Stimulated activated CD8-positive, alpha-beta memory T cell treated with anti-CD3 and anti-CD28 coated beads, Interleukin-15, amount 100 ng/mL, for 1 hour (primary cell): ENCODE measurements around the gene BCR.

Experiments used
- DNase-seq: peaks from one replicate; pipeline ENCODE4 v3.0.0-alpha.2; 2020; ENCODE audit warnings: low read depth

Gene BCR

GRCh38 chr22:23199159-23199558 lies 18.9 kb downstream of the BCR start:
- DNase-seq, result no peak

GRCh38 chr22:23200898-23201297 lies 20.6 kb downstream of the BCR start:
- DNase-seq, result no peak

- no peak for DNase-seq
These were observed 22.6 kb downstream of the BCR start for GRCh38 chr22:23202812-23203451.

- no peak for DNase-seq
These were observed 23.3 kb downstream of the BCR start for GRCh38 chr22:23203452-23204124.

GRCh38 chr22:23204125-23204488 lies 23.8 kb downstream of the BCR start:
- no peak for DNase-seq

GRCh38 chr22:23204541-23205157 lies 24.3 kb downstream of the BCR start:
- DNase-seq, result no peak

GRCh38 chr22:23205339-23206049 lies 25.2 kb downstream of the BCR start:
- DNase-seq, result no peak

GRCh38 chr22:23206915-23207314 lies 26.6 kb downstream of the BCR start:
- DNase-seq, result no peak

- DNase-seq, result no peak
These were observed 27.6 kb downstream of the BCR start for GRCh38 chr22:23207729-23208393.

GRCh38 chr22:23210428-23211170 lies 30.3 kb downstream of the BCR start:
- no peak for DNase-seq

- DNase-seq, result no peak
These were observed 31.3 kb downstream of the BCR start for GRCh38 chr22:23211622-23212021.

- DNase-seq, result no peak
These were observed 32.0 kb downstream of the BCR start for GRCh38 chr22:23212061-23213021.

- no peak for DNase-seq
These were observed 32.8 kb downstream of the BCR start for GRCh38 chr22:23213022-23213555.

- DNase-seq, result no peak
These were observed 33.4 kb downstream of the BCR start for GRCh38 chr22:23213581-23214334.

GRCh38 chr22:23214398-23214797 lies 34.1 kb downstream of the BCR start:
- no peak for DNase-seq

GRCh38 chr22:23215294-23216241 lies 35.3 kb downstream of the BCR start:
- DNase-seq, result no peak

- peak; percentile 17 for DNase-seq
These were observed 36.3 kb downstream of the BCR start for GRCh38 chr22:23216461-23217170.
